ENCODE results near the gene EMC8.

DNA sequence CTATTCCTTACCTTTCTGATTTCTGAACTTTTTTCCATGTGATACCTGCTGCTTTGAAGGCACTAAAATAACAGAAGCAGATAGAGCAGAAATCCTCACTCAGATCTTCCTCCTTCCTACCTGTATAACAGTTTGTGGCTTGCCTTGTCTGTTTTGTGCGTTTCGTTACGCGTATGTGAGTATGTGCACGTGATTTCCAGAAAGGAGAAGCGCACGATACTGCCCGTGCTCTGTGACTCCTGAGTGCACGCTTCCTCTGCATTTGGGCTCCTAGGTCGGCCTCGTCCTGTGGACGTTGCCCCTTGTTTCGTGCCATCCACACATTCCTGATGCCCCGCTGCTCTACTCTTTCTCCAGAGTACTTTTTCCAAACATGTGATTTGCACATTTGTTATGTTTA is 4.2 kb upstream of the EMC8 start:
- TF ChIP-seq, protein P1, sequence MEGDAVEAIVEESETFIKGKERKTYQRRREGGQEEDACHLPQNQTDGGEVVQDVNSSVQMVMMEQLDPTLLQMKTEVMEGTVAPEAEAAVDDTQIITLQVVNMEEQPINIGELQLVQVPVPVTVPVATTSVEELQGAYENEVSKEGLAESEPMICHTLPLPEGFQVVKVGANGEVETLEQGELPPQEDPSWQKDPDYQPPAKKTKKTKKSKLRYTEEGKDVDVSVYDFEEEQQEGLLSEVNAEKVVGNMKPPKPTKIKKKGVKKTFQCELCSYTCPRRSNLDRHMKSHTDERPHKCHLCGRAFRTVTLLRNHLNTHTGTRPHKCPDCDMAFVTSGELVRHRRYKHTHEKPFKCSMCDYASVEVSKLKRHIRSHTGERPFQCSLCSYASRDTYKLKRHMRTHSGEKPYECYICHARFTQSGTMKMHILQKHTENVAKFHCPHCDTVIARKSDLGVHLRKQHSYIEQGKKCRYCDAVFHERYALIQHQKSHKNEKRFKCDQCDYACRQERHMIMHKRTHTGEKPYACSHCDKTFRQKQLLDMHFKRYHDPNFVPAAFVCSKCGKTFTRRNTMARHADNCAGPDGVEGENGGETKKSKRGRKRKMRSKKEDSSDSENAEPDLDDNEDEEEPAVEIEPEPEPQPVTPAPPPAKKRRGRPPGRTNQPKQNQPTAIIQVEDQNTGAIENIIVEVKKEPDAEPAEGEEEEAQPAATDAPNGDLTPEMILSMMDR (IDR thresholded peaks at IDR 0.05; ENCODE audit: insufficient read depth, low read length, poor library complexity, severe bottlenecking) = no peak
- TF ChIP-seq EZH2phosphoT487 (conservative IDR thresholded peaks at IDR 0.05; ENCODE audit: low read length) = no peak
